Measurements from ENCODE around the gene UNC5B. TPM values are rescaled to one million over a fixed set of nuclear protein-coding genes. Genes with fewer than 3 reads are reported as not detected.
A peak's percentile ranks its signal among the peaks of the same experiment; 100 is the strongest.
"Not testable (repeated sequence)": the region's sequence is repeated elsewhere in the genome, so short reads cannot be mapped to it uniquely, and the experiment has no call there.

UNC5B gene
- total RNA-seq, 1 donor from 2014 or later: 22.2 TPM

DNA sequence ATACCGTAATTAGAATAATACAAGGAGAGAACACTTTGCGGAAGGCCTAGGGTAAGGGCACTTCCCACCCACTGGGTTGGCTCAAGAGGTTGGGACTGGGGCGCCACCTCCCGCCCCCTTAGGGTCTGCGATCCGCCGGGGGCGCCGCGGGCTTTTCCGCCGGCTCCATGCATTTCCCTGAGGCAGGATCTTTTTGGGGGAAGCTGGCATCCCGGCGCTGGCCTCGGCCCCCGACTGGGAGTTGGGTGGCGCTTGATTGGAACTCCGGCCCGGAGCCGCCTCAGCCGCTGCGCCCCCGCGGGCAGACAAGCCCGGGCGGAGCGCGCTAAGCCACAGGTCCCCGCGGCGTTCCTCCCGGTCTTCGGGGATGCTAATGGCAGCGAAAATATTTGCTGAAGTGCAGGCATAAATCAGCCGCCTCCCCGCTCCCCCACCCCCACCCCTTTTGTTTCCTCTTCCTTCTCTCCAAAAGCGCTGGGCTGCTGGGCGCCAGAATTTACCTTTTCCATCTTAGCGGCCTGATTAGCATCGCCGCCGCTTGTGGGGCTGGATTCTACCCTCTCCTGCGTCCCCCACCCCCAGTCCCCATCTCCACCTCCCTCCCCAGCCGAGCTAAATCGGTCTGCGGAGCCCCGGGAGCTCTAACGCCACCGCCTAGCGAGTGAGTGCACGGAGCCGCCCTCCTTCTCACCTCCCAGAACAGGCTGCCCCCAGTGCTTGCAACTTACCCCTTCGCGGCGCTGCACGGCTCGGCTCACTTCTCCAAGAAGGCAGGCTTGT lies 5.1 kb downstream of the UNC5B start:
- intact Hi-C loops (cut with DNase I): no loop called here
- H3K4me1 ChIP-seq: peaks cover 46% of the 10 kb centered on the region
- peak; percentile 14 to 21 for ATAC-seq

GRCh38 chr10:71218046-71218650 lies 5.8 kb downstream of the UNC5B start:
- Histone ChIP-seq H3K36me3 (no peaks in the 10 kb centered on the region), H3K27ac (no peak overlapping the region), H3K27me3 (ENCODE audit: low read depth) (no peaks in the 10 kb centered on the region), H3K9me3 (no peaks in the 10 kb centered on the region), H3K4me3 (peak overlapping the region; percentile 63), H3K4me1 (peaks cover 42% of the 10 kb centered on the region)
- DNase-seq: no peak
- peak; percentile 3 to 6 for ATAC-seq
- intact Hi-C loops (cut with DNase I): no loop called here
- TF ChIP-seq, protein P1, sequence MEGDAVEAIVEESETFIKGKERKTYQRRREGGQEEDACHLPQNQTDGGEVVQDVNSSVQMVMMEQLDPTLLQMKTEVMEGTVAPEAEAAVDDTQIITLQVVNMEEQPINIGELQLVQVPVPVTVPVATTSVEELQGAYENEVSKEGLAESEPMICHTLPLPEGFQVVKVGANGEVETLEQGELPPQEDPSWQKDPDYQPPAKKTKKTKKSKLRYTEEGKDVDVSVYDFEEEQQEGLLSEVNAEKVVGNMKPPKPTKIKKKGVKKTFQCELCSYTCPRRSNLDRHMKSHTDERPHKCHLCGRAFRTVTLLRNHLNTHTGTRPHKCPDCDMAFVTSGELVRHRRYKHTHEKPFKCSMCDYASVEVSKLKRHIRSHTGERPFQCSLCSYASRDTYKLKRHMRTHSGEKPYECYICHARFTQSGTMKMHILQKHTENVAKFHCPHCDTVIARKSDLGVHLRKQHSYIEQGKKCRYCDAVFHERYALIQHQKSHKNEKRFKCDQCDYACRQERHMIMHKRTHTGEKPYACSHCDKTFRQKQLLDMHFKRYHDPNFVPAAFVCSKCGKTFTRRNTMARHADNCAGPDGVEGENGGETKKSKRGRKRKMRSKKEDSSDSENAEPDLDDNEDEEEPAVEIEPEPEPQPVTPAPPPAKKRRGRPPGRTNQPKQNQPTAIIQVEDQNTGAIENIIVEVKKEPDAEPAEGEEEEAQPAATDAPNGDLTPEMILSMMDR (IDR thresholded peaks at IDR 0.05): no peak

More for the DNA sequence above, 5.1 kb downstream of the UNC5B start:
- no peaks in the 10 kb centered on the region for H3K27me3 ChIP-seq (ENCODE audit: low read depth)
- no peaks in the 10 kb centered on the region for H3K9me3 ChIP-seq
- TF ChIP-seq, protein P1 (IDR thresholded peaks at IDR 0.05): no peak
- peak overlapping the region; percentile 60 for H3K27ac ChIP-seq
- peak overlapping the region; percentile 63 for H3K4me3 ChIP-seq
- H3K36me3 ChIP-seq: no peaks in the 10 kb centered on the region
- no peak for DNase-seq

DNA sequence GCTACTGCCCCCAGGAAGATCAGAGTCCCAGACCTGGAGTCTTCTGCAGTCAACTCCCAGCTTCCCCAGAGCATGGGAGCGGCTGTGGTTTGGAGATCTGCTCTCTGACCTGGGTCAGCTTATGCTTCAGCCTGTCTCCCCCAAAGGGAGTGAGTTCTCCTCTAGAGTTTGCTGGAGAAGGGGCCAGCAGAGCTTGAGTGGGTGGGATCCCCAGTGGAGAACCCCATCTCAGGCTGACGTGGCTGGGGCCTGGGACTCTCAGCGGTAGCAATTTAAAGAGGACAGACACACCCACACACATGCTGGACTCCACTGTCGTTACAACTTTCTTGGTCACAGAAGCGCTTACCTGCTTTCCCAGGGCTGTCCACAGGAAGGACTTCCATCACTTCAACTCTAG lies 6.3 kb downstream of the UNC5B start:
- Histone ChIP-seq H3K27ac (no peak overlapping the region), H3K9me3 (no peaks in the 10 kb centered on the region), H3K4me3 (no peak overlapping the region), H3K36me3 (no peaks in the 10 kb centered on the region), H3K27me3 (ENCODE audit: low read depth) (no peaks in the 10 kb centered on the region), H3K4me1 (peaks cover 38% of the 10 kb centered on the region)
- TF ChIP-seq, protein P1 (IDR thresholded peaks at IDR 0.05): no peak
- intact Hi-C loops (cut with DNase I): no loop called here
- DNase-seq: no peak
- ATAC-seq: no peak

DNA sequence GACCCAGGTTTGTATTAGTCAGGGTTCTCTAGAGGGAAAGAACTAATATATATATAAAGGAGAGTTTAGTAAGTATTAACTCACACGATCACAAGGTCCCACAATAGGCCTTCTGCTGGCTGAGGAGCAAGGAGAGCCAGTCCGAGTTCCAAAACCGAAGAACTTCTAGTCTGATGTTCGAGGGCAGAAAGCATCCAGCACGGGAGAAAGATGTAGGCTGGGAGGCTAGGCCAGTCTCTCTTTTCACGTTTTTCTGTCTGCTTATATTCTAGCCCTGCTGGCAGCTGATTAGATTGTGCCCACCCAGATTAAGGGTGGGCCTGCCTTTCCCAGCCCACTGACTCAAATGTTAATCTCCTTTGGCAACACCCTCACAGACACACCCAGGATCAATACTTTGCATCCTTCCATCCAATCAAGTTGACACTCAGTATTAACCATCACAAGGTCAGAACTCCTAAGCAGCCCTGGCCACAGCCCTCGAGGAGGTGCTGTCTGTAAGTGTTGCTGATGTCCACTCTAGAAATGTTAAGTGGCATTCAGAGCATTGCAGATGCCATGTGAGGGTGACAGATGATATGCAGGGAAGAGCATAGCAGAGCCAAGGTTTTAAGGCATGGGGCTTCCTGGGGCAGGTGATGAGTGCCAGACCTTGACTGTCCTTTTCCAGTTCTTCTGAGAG lies 7.0 kb downstream of the UNC5B start:
- H3K36me3 ChIP-seq; H3K9me3 ChIP-seq; H3K27me3 ChIP-seq (ENCODE audit: low read depth); ATAC-seq; intact Hi-C loops (cut with DNase I); H3K27ac ChIP-seq; DNase-seq; H3K4me3 ChIP-seq: not testable (repeated sequence)
- H3K4me1 ChIP-seq: peaks cover 32% of the 10 kb centered on the region

DNA sequence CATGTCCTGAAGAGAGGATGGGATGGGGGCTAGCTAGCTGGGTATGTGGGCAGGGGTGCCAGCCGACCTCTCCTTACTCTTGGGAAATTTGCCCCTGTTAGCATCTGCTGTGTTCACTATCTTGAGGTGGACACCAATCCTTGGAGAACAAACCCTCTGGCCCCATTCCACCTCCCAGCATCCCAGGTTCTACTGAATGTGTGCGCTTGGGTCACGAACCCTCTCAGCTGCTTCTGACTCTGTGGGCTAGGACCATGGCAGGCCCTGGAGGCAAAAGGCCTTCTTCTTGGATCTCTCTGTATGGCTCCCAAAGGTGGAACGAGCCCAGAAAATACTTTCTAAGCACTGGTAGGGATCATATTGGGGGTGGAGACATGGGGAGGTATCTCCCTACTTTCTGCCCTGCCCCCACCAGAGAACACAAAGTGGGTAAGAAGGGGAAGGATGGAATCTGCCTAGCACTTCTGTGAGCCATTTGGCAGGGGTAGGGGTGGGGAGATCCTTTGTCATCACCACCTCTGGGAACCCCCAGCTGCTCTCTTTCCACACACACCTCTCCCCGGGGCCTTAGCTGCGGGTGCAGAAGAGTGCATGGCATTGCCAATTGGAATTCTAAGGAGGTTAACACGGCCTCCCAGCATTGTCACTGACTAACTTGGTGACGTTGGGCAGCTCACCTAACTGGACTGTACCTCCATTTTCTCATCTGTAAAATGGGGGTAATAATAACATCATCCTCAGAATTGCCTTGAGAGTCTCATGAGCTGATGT lies 7.7 kb downstream of the UNC5B start:
- Histone ChIP-seq H3K4me1 (peaks cover 26% of the 10 kb centered on the region), H3K4me3 (no peak overlapping the region), H3K27ac (no peak overlapping the region), H3K9me3 (no peaks in the 10 kb centered on the region), H3K36me3 (no peaks in the 10 kb centered on the region), H3K27me3 (ENCODE audit: low read depth) (no peaks in the 10 kb centered on the region)
- intact Hi-C loops (cut with DNase I): no loop called here
- TF ChIP-seq, protein P1 (IDR thresholded peaks at IDR 0.05): no peak
- ATAC-seq: no peak
- DNase-seq: no peak

Data from lower lobe of right lung (tissue), 2 donors.